ENCODE measurements around the gene LDB1.

The LDB1 gene

GRCh38 chr10:102115775-102116174 lies 4.4 kb downstream of the LDB1 start:
- in situ Hi-C loops (cut with HindIII; ENCODE audit: low pct_unique_long_range_greater_than_20kb, low sequenced_read_pairs): no loop called here
- TF ChIP-seq JUND (IDR thresholded peaks at IDR 0.05; ENCODE audit: low read depth): no peak
- DNase-seq (ENCODE audit: low read depth in 1 of 2, low spot score in 1 of 2): no peak

GRCh38 chr10:102114861-102115618 lies 5.1 kb downstream of the LDB1 start:
- in situ Hi-C loops (cut with HindIII; ENCODE audit: low pct_unique_long_range_greater_than_20kb, low sequenced_read_pairs): no loop called here
- no peak for TF ChIP-seq JUND (IDR thresholded peaks at IDR 0.05; ENCODE audit: low read depth)

GRCh38 chr10:102113956-102114857 lies 6.0 kb downstream of the LDB1 start:
- in situ Hi-C loops (cut with HindIII; ENCODE audit: low pct_unique_long_range_greater_than_20kb, low sequenced_read_pairs): no loop called here
- DNase-seq (ENCODE audit: low read depth in 1 of 2, low spot score in 1 of 2): no peak

More at GRCh38 chr10:102114861-102115618, 5.1 kb downstream of the LDB1 start:
- peak; percentile 74 to 95 for DNase-seq (ENCODE audit: low read depth in 1 of 2, low spot score in 1 of 2)

GRCh38 chr10:102113261-102113955 lies 6.8 kb downstream of the LDB1 start:
- peak in 1 of 2 experiments; percentile 54 for DNase-seq (ENCODE audit: low read depth in 1 of 2, low spot score in 1 of 2)
- in situ Hi-C loops (cut with HindIII; ENCODE audit: low pct_unique_long_range_greater_than_20kb, low sequenced_read_pairs): no loop called here
- TF ChIP-seq JUND (IDR thresholded peaks at IDR 0.05; ENCODE audit: low read depth): no peak

More at GRCh38 chr10:102113956-102114857, 6.0 kb downstream of the LDB1 start:
- TF ChIP-seq JUND (IDR thresholded peaks at IDR 0.05; ENCODE audit: low read depth): no peak

- in situ Hi-C loops (cut with HindIII; ENCODE audit: low pct_unique_long_range_greater_than_20kb, low sequenced_read_pairs): no loop called here
- no peak for DNase-seq (ENCODE audit: low read depth in 1 of 2, low spot score in 1 of 2)
- no peak for TF ChIP-seq JUND (IDR thresholded peaks at IDR 0.05; ENCODE audit: low read depth)
These were observed 7.9 kb downstream of the LDB1 start for GRCh38 chr10:102112210-102112817.

- TF ChIP-seq JUND (IDR thresholded peaks at IDR 0.05; ENCODE audit: low read depth): no peak
- in situ Hi-C loops (cut with HindIII; ENCODE audit: low pct_unique_long_range_greater_than_20kb, low sequenced_read_pairs): no loop called here
- DNase-seq (ENCODE audit: low read depth in 1 of 2, low spot score in 1 of 2): no peak
These were observed 8.9 kb downstream of the LDB1 start for GRCh38 chr10:102111276-102111675.

GRCh38 chr10:102109166-102110116 lies 10.7 kb downstream of the LDB1 start:
- in situ Hi-C loops (cut with HindIII; ENCODE audit: low pct_unique_long_range_greater_than_20kb, low sequenced_read_pairs): no loop called here
- TF ChIP-seq JUND (IDR thresholded peaks at IDR 0.05; ENCODE audit: low read depth): no peak

GRCh38 chr10:102106998-102107397 lies 13.2 kb downstream of the LDB1 start:
- TF ChIP-seq JUND (IDR thresholded peaks at IDR 0.05; ENCODE audit: low read depth): no peak
- in situ Hi-C loops (cut with HindIII; ENCODE audit: low pct_unique_long_range_greater_than_20kb, low sequenced_read_pairs): no loop called here
- DNase-seq (ENCODE audit: low read depth in 1 of 2, low spot score in 1 of 2): no peak

More at GRCh38 chr10:102109166-102110116, 10.7 kb downstream of the LDB1 start:
- DNase-seq (ENCODE audit: low read depth in 1 of 2, low spot score in 1 of 2): no peak

GRCh38 chr10:102102421-102102820 lies 17.7 kb downstream of the LDB1 start:
- TF ChIP-seq JUND (IDR thresholded peaks at IDR 0.05; ENCODE audit: low read depth): no peak
- in situ Hi-C loops (cut with HindIII; ENCODE audit: low pct_unique_long_range_greater_than_20kb, low sequenced_read_pairs): no loop called here
- DNase-seq (ENCODE audit: low read depth in 1 of 2, low spot score in 1 of 2): no peak

GRCh38 chr10:102101152-102101551 lies 19.0 kb downstream of the LDB1 start:
- in situ Hi-C loops (cut with HindIII; ENCODE audit: low pct_unique_long_range_greater_than_20kb, low sequenced_read_pairs): no loop called here
- peak in 1 of 2 experiments; percentile 64 for DNase-seq (ENCODE audit: low read depth in 1 of 2, low spot score in 1 of 2)

GRCh38 chr10:102096449-102096848 lies 23.7 kb downstream of the LDB1 start:
- no peak for TF ChIP-seq JUND (IDR thresholded peaks at IDR 0.05; ENCODE audit: low read depth)

More at GRCh38 chr10:102101152-102101551, 19.0 kb downstream of the LDB1 start:
- TF ChIP-seq JUND (IDR thresholded peaks at IDR 0.05; ENCODE audit: low read depth): no peak

More at GRCh38 chr10:102096449-102096848, 23.7 kb downstream of the LDB1 start:
- no peak for DNase-seq (ENCODE audit: low read depth in 1 of 2, low spot score in 1 of 2)
- in situ Hi-C loops (cut with HindIII; ENCODE audit: low pct_unique_long_range_greater_than_20kb, low sequenced_read_pairs): no loop called here

Data from T47D (cell line).